NT2/D1 (cell line): ENCODE data around the gene RIT2.

ENCODE experiments used
- SUZ12 ChIP-seq: IDR thresholded peaks from 2 replicates; pipeline ENCODE4 v1.6.1; 2011; ENCODE audit not compliant: insufficient read length, insufficient read depth; ENCODE audit errors: extremely low read depth
- YY1 ChIP-seq: IDR thresholded peaks from 2 replicates; pipeline ENCODE4 v1.6.1; 2011; ENCODE audit not compliant: insufficient read length, insufficient read depth
- ZNF274 ChIP-seq: IDR thresholded peaks from 2 replicates; pipeline ENCODE4 v1.6.1; 2011; ENCODE audit warnings: mild to moderate bottlenecking, low read depth, low read length

DNA sequence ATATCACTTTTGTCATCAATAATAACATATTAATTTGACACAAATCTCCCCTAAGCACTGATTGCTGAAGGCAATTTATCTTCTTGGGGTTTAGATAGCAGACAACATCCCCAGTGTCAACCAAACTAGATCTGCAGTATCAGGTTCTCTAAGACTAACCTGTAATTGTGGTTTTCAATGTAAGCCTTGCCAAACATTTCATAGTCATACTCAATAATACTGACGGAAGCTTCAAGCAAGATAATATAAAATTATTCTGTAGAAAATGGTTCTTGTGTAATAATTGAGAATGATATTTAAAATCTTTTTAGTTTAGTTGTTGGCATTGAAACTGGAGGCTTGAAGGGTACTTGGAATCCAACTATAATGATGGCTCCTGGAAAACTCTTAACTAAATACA lies 186.3 kb downstream of the RIT2 start:
- TF ChIP-seq YY1 (no peak), ZNF274 (no peak), SUZ12 (no peak)
